HG03439 (cell line): ENCODE results near the gene NES.

Experiments
- ATAC-seq: cut with Tn5 transposase; IDR thresholded peaks from one replicate; pipeline ENCODE4 v1.9.1; 2021; ENCODE audit warnings: mild to moderate bottlenecking, moderate library complexity; ENCODE audit not compliant: unreplicated experiment

NES gene

DNA sequence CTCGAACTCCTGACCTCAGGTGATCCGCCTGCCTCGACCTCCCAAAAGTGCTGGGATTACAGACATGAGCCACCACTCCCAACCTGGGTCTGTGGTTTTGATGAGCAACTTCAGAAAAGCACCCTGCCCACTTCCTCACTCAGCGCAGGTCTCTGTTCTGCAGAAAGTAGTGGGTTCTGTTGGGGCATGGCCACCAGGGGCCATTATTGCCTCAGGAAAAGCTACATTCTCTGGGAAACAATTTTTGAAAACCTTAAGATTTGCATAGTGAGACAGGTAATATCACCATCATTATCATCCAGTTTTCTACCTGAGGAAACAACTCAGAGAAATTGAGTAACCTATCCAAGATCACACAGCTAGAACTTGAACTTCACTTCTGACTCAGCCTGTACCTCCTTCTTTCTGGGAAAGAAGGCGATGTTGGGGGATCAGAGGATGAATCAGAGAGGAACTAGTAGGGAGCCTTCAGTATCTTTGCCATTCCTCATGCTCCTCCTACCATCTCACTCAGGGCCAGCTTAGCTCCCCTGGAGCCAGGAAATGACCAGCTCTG is 7.1 kb upstream of the NES start:
- ATAC-seq, result no peak

DNA sequence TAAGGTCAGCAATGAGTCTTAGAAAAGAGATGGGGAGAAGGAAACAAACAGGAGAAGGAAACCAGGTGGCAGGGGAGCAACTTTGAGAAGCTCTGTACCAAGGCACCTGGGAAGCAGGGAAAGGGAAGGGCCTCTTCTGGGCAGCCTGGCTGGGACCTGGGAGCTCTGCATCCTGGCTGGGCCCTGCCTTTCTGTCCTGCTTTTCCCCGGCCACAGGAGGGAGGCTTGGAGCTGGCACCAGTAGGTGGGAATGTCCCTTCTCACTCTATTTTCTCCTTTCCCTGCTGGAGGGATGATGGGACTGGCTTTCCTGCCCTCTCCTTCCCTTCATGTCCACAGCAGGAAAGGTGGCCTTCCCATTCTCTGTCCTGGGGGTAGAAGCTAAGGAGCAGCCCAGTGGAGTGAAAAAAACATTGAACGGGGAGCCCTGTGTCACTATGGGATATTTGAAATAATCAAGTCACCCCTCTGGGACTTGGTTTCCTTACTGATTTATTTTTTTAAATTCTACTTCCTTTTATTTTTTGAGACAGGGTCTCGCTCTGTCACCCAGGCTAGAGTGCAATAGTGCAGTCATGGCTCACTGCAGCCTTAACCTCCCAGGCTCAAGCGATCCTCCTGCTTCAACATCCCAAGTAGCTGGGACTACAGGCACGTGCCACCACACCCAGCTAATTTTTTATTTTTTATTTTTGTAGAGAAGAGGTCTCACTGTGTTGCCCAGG is 5.1 kb upstream of the NES start:
- ATAC-seq, result no peak

DNA sequence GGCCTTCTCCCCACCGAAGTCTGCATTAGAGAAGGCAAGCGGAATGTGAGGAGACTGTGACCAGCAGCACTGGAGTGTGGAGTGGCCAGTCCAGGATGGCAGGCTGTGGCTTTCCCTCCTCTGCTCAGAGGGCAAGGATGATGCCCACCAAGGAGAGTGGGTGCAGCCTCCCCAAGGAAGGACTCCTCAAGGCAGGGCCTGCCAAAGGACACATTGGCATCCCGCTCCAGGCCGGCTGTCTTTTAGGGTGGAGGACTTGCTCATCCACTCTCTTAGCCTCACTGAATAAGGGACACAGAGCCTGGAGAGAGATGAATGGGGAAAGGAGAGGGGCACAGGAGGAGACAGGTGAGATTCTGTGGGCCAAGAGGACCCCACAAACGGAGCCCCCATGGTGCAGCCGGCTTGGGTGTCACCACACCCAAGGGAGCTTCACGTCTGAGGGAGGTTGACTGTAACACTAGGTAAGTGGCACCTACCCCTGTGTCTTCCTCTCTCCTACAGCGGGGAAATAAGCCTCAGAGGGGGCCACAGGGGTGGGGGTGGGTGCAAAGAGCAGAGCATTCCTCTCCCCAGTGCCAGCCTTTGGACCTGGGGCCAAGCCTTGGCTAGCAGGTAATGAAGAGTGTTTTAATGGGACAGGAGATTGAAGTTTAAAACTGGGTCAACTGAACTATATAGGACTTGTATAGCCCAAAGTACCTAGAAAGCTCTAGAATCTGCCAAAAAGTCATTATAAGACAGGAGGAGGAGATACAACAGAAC is 4.2 kb upstream of the NES start:
- no peak for ATAC-seq

DNA sequence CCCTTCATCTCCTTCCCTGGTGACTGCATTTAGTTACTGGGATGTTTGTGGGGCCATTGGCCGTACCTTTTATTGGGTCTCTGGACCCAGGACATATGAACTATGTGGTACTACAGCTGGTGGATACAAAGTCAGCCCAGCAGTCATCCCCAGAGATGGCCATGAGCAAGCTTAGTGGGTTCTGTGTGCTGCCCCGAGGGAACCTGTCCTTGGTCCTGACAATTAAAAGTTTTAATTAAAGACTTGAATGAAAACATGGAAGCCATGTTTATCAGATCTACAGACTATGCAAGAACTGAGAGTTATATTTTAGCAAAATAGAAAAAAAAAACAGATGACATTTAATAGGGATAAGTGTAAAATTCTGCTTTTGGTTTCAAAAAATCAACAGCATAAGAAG is 2.8 kb upstream of the NES start:
- no peak for ATAC-seq

DNA sequence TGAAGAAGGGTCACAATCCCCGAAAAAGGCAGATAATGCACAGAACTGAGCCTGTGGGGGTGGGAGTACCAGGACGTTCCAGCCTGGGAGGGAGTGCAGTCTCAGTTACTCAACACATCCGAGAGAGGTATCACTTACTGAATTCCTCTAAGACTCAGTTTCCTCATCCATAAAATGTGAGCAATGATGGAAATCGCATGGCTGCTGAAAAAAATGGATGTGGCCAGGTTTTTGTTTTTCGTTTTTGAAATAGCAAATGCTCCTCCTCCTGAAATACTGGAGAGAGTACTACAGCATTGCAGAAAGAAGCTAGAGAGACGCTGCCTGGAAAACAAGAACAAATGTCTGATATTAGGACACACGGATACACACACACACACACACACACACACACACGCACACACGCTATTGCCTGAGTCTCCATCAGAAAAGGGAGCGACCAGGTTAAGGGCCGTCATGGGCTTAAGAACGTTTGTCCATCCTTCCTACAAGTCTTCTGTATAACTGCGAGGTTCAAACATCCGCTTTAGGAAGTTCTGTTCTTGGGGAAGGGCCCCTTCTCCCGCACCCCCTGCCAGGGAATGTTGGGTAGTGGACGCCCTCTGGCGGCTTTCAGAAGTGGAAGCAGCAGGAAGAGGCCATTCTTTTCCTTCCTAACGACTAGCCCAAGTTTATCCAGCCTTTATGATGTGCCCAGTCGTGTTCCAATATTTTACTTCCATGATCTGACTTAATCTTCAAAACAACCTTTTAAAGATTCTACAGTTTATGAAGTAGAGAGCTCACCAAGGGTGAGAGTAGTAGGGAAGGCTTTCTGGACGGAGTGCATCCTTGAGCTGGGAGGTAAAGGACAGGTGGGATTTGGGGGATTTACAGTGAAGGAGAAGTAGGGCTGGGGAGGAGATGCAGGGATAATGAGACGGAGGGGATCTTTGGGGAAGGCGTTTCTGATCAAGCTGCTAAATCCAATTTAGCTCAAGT is 699 bp upstream of the NES start:
- ATAC-seq, result no peak

DNA sequence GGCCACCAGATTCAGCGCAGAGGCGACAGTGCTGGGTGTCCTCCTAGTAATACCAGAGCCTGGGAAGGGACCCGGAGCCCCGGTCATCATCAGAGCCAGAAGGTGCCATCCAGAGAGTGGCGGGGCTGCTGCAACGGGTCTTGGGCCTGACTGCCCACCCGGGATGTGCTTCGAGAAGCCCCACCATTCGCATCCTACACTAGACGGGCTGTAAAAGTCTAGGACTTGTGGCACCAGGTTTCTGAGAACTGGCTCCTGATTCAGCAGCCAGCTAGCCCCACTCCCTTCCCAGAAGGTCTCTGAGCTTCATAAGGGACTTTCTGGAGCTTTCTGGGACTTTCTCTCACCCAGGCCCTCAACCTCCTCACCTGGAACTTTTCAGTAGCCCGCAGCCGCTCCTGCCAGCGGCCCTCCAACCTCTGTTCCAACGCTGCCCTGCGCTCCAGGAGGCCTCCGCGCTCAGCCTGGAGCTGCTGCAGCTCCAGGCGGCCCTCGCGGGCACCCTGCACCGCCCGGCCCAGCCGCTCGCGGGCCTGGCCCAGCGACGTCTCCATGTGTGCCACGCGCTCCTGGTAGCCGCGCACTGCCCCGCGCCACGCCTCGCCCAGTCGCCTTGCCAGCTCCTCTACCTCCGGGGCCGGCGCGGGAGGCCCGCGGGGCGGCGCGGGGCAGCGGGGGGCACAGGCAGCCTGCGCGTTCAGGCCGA is 940 bp downstream of the NES start:
- no peak for ATAC-seq

DNA sequence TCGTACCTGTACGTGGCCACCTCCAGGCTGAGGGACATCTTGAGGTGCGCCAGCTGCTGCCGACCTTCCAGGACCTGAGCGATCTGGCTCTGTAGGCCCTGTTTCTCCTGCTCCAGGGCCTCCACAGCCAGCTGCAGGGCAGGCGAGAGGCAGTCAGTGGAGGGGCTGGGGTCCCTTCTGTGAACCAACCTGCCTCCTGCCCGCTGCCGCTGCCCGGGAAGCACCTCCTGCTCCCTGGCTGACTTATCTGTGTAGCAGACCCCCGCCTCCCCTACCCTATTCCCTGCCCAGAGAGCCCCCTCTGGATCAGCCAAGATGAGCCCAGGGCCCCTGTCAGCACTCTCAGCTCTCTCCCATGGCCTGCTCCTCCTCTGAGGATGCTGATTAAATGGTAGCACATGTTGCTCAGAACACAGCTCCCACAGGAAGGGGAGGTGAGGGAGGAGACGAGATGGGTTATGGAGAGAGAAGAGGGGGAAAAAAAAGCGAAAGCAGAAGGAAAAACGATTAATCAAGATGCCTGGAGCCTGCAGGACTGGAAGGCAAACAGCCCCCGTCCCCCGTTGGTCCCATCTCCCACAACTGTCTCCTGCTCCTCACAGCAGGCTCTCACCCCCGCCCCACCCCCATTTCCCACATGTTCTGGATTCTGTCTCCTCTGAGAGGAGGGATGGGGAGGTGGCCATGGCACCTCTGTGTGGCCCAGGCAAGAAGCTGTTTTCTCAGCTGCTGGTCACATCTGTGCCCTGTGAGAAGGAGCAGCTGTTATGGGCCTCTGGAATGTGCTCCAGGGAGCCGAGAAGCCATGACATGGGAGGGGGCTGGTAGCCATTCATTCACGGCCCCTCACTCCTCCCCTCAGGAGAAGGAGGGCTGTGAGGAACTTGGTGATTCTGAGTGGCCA is 1.7 kb downstream of the NES start:
- no peak for ATAC-seq

DNA sequence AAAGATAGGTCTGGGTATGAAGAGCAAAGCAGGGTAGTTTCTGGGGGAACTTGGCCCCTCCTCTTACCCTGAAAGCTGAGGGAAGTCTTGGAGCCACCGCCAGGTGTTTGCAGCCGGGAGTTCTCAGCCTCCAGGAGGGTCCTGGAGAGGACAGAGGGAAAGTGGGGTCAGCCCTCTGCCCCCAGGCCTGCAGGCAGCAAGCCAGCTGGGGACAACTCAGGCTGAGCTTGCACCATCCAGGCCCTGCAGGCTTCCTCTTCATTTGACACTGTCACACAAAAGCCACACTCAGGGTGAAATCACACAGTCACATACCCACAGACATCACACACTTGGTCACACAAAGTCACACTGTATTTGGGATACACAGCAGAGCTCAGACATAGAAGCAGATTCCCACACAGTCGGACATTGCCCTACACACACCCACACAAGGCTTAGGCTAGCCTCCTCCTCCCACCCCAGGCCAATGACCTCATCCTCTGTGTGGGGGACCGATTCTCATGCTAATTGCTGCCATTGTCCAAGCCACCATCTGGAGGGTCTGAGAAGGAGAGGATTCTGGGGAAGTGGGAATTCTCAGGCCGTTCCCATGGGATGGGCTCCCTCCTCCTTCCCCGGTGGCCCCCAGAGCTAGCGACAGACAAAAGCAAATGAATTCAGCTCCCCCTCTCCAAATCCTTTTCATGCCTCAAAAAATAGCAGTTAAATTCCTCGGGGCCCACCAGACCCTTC is 3.7 kb downstream of the NES start:
- no peak for ATAC-seq

DNA sequence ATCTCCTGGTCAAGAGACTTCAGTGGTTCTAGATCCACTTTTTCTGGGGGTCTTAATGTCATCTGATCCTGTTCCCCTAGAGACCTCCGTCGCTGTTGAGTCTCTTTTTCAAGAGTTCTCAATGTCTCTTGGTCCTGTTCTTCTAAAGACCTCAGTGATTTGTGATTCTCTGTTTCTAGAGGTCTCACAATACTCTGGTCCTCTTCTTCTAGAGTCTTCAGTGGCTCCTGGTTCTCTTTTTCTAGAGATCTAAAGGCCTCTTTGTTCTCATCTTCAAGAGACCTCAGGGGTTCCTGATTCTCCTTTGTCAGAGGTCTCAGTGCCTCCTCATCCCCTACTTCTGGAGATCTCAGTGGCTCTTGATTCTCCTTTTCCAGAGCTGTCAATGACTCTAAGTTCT is 5.4 kb downstream of the NES start:
- no peak for ATAC-seq

DNA sequence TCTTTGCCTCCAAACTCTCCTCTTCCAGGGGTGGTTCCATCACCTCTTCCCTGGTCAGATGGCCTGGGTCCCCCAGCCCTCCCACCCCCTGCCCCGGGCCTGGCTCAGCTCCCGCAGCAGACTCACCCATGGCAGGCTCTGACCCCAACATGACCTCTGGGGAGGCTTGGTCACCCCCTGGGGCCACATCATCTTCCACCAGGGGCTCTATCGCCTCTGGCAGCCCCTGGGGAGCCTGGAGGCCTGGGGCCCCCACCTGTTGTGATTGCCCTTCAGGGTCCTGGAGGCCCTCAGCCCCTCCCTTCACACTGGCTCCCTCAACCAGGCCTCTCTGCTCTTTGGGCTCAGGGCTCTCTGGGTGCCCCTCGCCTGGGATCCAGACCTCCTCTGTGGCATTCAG is 6.4 kb downstream of the NES start:
- ATAC-seq, result no peak

DNA sequence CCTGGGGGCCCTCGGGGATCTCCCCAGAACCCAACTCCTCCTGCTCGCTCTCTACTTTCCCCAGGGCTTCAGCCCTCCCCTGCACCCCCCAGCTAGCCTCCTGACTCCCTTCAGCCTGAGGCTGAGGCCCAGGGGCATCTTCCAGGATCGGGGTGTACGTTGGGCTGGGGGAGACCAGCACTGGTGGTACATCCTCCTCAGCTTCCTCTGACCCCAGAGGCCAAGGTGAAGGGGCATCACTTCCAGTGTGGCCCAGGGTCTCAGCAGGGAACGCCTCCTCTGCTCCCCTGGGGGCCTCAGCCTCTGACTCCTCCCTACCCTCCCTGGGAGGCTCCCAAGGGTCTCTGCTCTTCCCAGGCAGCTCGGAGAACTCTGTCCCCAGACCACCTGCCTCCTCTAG is 6.8 kb downstream of the NES start:
- no peak for ATAC-seq

DNA sequence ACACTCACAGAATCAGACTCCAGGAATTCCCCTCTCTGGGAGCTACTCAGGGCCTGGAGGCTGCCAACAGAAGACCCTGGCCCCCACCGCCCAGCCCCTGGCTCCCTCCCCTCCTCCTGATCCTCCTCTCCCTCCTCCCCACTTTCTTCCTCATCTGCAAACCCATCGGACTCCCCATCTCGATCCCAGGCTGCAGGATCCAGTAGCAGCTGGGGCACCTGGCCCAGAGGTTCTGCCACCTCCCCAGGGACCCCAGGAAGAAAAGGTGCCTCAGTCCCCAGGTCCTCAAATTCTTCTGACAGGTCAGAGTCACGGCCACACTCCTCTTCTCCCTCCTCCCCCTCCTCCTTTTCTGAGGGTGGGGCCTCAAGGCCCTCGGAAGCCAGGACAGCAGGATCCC is 7.4 kb downstream of the NES start:
- no peak for ATAC-seq

DNA sequence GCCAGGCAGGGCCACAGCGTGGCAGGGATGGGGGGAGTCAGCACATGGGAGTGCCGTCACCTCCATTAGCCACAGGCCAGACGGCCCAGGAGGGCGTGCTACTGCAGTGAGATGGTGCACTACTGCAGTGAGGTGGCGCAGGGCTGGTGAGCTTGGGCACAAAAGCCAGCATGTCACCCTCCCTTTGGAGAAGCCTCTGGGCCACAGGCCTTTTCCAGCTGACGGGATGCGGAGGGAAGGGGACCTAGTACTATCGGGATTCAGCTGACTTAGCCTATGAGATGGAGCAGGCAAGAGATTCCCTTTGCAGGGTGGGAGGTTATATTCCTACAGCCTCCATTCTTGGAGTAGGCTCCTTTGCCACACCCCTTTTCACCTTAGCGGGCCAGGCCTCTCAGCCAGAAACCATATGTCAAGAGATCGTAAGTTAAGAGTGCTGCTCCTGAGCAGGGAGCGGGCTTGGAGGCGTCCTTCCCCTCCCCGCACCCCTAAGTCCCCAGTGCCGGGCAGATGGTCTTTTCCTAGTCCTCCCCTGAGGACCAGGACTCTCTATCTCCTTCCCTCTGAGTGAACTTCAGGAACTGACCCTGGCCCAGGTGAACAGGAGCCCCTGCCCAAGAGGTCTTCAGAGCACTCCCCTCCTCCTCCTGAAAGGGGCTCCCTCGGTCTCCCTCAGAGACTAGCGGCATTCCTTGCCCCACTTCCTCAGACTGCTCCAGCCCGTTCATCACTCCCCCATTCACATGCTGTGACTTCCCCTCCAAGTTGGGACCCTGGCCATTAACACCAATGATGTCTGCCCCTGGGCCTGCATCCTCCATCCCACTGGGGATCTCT is 8.2 kb downstream of the NES start:
- no peak for ATAC-seq

DNA sequence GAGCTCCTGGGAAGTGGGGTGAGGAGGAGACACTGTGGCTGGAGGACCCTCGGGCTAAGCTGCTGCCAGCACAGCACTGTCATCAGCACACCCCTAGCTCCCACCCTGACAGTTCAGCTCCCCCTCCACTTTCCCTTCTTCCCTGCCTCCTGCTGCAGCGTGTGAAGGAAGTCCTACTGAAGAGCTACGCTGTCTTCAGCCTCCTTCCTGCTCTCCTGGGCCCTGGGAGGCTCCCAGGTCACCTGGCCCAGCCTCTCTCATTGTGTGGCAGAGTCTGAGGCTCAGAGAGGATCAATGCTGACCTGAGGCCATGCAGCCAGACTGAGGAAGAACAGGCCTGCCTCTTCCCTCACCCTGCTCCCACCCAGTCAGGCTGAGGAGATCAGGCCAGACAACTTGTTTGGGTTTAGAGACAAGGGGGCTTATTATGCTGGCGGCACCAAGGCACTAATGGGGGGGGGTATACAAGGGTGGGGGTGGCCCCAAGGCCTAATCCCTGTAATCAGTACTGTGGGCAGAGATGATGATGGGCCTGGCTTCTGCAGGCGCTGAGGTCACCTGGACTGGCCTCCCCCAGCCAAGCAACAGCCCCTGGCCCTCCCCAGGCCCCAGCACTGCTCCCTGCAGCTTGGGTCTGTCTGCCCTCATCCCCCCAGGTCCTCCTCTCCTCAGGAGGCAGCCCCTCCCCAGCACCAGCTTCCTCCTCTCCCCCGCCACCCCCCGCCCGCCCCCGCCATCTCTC is 9.1 kb downstream of the NES start:
- no peak for ATAC-seq

DNA sequence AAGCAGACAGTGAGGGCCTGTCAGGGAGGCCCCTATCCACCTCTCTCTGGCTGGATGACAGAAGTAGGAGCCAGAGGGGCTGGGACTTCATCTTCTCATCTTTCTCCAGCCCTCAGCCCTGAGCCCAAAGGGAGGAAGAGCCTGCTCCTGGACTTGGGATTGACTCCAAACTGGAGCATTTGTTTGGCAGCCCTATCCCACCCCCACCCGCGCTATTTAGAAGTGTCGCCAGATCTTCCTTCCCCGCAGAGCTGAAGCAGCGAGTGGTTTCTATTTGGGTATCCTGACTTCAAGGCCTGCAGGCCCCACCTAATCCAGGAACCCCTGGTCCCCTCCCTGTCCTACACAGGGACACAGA is 9.6 kb downstream of the NES start:
- no peak for ATAC-seq

DNA sequence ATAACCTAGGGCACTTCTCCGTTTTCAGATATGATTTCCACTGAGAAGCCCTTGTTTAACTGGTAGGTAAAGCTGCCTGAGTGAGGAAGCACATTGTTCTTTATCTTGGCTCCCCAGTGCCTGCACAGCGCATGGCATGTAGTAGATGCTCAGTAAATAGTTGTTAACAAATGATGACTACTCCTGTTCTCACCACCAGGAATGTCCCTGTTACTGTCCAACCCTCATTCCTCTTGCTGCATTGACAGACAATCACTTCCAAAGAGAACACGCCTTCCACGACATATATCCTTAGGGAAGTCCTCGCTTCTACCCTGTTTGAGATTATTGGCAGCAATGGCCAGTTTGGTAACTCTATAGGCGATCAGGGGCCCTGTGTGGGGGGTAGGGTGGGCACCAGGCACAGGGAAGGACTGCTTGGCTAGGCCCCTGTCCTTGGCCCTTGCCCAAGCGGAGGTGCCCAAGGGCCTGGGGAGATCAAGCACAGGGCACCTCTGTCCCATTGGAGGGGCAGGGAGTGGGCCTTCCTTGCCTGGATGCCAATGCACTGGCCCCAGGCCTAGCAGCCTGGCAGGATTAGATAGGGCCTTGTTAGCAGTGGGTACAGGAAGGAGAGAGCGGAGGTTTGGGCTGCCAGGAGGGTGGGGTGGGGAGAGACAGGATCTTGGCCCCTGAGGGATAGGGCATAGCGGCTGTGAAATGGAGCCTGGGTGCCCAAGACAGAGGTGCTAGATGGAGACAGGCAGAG is 10.2 kb downstream of the NES start:
- no peak for ATAC-seq

DNA sequence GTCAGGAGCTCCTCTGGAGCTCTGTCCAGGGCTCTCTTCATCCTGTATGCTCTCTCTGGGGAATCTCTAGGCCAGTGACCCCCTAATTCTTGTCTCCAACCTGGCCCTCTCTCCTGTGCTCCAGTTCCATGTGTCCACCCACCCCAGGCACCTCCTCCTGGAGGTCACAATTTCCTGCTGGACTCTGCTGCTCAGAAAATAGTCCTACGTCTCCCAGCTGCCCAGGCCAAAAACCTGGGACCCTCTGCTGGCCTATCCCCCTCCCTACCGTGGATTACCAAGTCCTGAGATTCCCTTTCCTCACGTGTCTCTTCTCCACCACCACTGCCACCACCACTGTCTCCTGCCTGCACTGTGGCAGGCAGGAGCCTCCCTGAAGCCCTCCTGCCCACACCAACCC is 11.7 kb downstream of the NES start:
- no peak for ATAC-seq
